Gastroesophageal sphincter (tissue), 4 donors: ENCODE measurements around the gene EPHX1. TPM values are rescaled to one million over a fixed set of nuclear protein-coding genes. Genes with fewer than 3 reads are reported as not detected.
A peak's percentile ranks its signal among the peaks of the same experiment; 100 is the strongest.

ENCODE experiments used
- ATAC-seq: fragments of 150-250 bp; one replicate; pipeline ENCODE4 v1.9.1; 2016; ENCODE audit warnings: mild to moderate bottlenecking, moderate library complexity
- H3K27ac ChIP-seq, 4 donors: fragments of 200-600 bp; sonication (generic) in 3 of 4; 1 replicate in 3 of 4; 2 replicates in 1 of 4; pipeline ENCODE4 v1.5.1; 2016 to 2019
- H3K27me3 ChIP-seq: fragments of 200-600 bp; sonication (generic); one replicate; pipeline ENCODE4 v1.5.1; 2019
- H3K36me3 ChIP-seq, 2 donors: fragments of 200-600 bp; sonication (generic); one replicate each; pipeline ENCODE4 v1.5.1; 2019; ENCODE audit warnings: control low read depth in 1 of 2
- H3K4me1 ChIP-seq, 3 donors: fragments of 200-600 bp; sonication (generic); 1 replicate in 2 of 3; 2 replicates in 1 of 3; pipeline ENCODE4 v1.5.1; 2016 to 2019; ENCODE audit warnings: control low read depth in 2 of 3
- H3K4me3 ChIP-seq, 2 donors: fragments of 200-600 bp; sonication (generic); one replicate each; pipeline ENCODE4 v1.5.1; 2019; ENCODE audit warnings: mild to moderate bottlenecking in 1 of 2, moderate library complexity in 1 of 2
- H3K9me3 ChIP-seq, 3 donors: fragments of 200-600 bp; sonication (generic); one replicate each; pipeline ENCODE4 v1.5.1; 2017 to 2019; ENCODE audit warnings: control low read depth in 2 of 3
- CTCF ChIP-seq, 4 experiments: fragments of 200-600 bp in 2 of 4; fragments of 450-650 bp in 2 of 4; sonication (generic) in 1 of 4; IDR thresholded peaks; one replicate each; pipeline ENCODE4 v1.5.1; 2017 to 2019; ENCODE audit warnings: antibody characterized with exemption in 4 of 4, mild to moderate bottlenecking in 2 of 4, moderate library complexity in 2 of 4
- EP300 ChIP-seq: sonication (generic); formaldehyde crosslinking; IDR thresholded peaks from one replicate; pipeline ENCODE4 v1.6.1; 2017; ENCODE audit warnings: antibody characterized with exemption, mild to moderate bottlenecking
- POLR2A ChIP-seq, 2 donors: fragments of 450-650 bp; IDR thresholded peaks; one replicate each; pipeline ENCODE4 v1.6.1; 2017; ENCODE audit warnings: antibody characterized with exemption in 2 of 2, mild to moderate bottlenecking in 2 of 2, moderate library complexity in 1 of 2
- POLR2AphosphoS5 ChIP-seq: sonication (generic); formaldehyde crosslinking; IDR thresholded peaks from one replicate; pipeline ENCODE4 v1.6.1; 2017; ENCODE audit warnings: antibody characterized with exemption
- WGBS, 2 donors: methylation state at CpG; one replicate each; pipeline ENCODE4 v1.1.5; 2018; ENCODE audit warnings: low coverage in 1 of 2; 5-methylcytosine and 5-hydroxymethylcytosine counted together
- total RNA-seq, 4 donors: library from RNA; depleted of rRNA; stranded (reverse); fragments of >200 nt; gene quantifications; one replicate each; pipeline ENCODE4 v1.1.0, GENCODE V29; 2016

The EPHX1 gene
- total RNA-seq, 4 donors from 2014 or later, result 74.0 to 133 (median 101) TPM

DNA sequence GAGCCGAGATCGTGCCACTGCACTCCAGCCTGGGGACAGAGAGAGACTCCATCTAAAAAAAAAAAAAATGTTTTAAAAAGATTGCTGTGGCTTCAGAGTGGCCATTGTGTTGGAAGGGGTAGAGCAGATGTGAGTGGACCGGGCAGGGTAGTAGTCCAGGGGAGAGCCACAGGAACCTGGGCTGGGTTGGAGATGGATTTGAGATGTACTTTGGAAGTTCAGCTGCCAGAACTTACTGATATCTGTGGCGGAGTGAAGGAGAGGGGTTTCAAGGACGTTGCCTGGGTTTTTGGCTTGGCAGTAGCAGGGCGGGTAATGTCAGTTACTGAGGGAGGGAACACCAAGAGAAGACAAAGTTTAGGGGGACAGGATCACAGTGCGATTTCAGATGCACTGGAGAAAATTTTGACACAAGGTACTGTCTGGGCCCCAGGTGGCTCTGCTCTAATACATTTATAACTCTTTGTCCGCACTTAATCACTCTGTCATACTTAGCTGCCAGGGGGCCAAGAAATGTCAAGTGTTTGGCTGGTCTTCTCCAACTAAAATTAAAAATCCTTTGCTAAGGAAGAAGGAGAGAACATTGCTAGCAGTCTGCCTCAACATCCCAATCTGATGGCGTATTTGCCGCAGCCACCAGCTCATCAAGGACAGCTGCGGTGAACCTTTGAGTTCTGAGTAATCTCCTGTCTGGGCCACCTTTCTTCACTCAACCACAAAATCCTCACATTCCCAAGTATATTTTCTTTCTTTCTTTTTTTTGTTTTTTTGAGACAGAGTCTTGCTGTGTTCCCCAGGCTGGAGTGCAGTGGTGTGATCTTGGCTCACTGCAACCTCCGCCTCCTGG is 9.6 kb downstream of the EPHX1 start:
- Histone ChIP-seq H3K36me3 (peaks cover 0 to 5% of the 10 kb centered on the region in 2 donors), H3K4me3 (no peak overlapping the region), H3K27me3 (no peaks in the 10 kb centered on the region), H3K4me1 (peaks cover 13 to 98% (median 39%) of the 10 kb centered on the region in 3 donors), H3K27ac (peak overlapping the region in 3 of 4 donors; percentile 59 to 72 (median 69)), H3K9me3 (no peaks in the 10 kb centered on the region)
- 59 to 75% methylated on average over 11 of the region's 12 CpGs for WGBS, 2 donors
- no peak for TF ChIP-seq POLR2A (IDR thresholded peaks at IDR 0.05)
- TF ChIP-seq POLR2AphosphoS5, result peak; percentile 8
- no peak for ATAC-seq

DNA sequence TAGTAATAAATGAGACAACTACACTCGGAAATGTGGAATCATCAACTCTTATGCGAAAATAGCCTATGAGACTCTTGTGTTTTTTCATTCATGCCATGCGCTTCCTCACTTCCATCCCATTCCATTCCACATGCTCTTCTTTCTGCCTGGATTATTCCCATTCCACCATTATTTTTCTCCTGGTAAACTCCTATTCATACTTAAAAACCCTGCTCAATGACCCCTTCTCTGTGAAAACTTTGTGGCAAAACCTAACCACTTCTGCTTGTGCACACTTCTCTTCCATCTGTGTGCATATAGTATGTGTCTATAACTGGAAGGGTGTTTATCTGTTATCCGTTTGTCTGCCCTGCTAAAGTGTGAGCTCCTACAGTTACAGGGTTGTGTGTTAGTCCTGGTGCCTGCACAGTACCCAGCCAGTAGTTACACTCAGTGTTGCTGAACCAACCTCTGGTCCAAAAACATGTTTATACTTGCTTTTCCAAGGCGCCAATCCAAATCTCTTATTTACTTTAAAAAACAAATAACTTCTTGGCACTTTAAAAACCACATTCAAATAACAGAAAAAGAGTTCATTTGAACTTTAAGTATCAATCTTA is 10.7 kb downstream of the EPHX1 start:
- Histone ChIP-seq H3K4me1 (peaks cover 17 to 98% (median 41%) of the 10 kb centered on the region in 3 donors), H3K27ac (peak overlapping the region in 3 of 4 donors; percentile 43 to 72 (median 69)), H3K4me3 (no peak overlapping the region), H3K36me3 (peaks cover 0 to 5% of the 10 kb centered on the region in 2 donors), H3K9me3 (no peaks in the 10 kb centered on the region), H3K27me3 (no peaks in the 10 kb centered on the region)
- no peak for ATAC-seq
- TF ChIP-seq CTCF (IDR thresholded peaks at IDR 0.05) (no peak), POLR2AphosphoS5 (peak; percentile 55)
- WGBS, 2 donors, result 62 to 73% methylated on average over 5 of the region's 5 CpGs

GRCh38 chr1:225822655-225823403 is 12.9 kb downstream of the EPHX1 start:
- ATAC-seq, result peak; percentile 22
- H3K9me3 ChIP-seq, result no peaks in the 10 kb centered on the region
- WGBS, 2 donors, result 81% methylated on average over 9 to 11 of the region's 12 CpGs
- TF ChIP-seq CTCF (IDR thresholded peaks at IDR 0.05) (no peak), POLR2AphosphoS5 (peak; percentile 19), EP300 (no peak)
- H3K36me3 ChIP-seq, result peaks cover 0 to 5% of the 10 kb centered on the region in 2 donors
- peaks cover 7 to 92% (median 31%) of the 10 kb centered on the region in 3 donors for H3K4me1 ChIP-seq
- H3K27me3 ChIP-seq, result no peaks in the 10 kb centered on the region
- peak overlapping the region in 2 of 4 donors; percentile 17 to 48 for H3K27ac ChIP-seq
- no peak overlapping the region for H3K4me3 ChIP-seq

DNA sequence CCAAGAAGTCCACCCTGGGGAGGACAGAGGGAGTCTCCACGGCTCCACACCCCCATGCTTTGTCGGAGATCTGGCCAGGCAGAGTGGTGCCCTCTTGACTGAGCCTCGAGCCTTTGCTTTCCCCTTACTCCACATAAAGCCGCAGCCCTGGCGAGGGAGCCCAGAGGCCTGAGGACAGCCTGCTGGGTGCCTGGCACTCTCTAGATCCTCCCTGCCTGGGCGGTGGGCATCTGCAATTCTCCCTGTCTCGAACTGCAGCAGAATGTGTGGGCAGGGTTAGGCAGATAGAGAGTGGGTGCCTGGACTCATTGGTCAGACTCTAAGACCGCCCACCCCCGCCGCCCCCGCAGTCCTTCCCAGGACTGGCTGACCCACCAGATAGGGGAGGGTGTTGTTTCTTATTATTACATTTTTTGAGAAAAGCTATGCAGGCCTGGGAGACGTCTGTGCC is 13.9 kb downstream of the EPHX1 start:
- Histone ChIP-seq H3K4me3 (no peak overlapping the region), H3K36me3 (peaks cover 0 to 9% of the 10 kb centered on the region in 2 donors), H3K4me1 (peaks cover 4 to 82% (median 24%) of the 10 kb centered on the region in 3 donors), H3K9me3 (no peaks in the 10 kb centered on the region), H3K27ac (peak overlapping the region in 1 of 4 donors; percentile 48), H3K27me3 (no peaks in the 10 kb centered on the region)
- WGBS, 2 donors, result 71 to 100% methylated on average over 1 of the region's 12 CpGs
- ATAC-seq, result no peak
- no peak for TF ChIP-seq CTCF (IDR thresholded peaks at IDR 0.05)
- TF ChIP-seq POLR2A (IDR thresholded peaks at IDR 0.05), result no peak
- TF ChIP-seq EP300, result no peak
- no peak for TF ChIP-seq POLR2AphosphoS5

DNA sequence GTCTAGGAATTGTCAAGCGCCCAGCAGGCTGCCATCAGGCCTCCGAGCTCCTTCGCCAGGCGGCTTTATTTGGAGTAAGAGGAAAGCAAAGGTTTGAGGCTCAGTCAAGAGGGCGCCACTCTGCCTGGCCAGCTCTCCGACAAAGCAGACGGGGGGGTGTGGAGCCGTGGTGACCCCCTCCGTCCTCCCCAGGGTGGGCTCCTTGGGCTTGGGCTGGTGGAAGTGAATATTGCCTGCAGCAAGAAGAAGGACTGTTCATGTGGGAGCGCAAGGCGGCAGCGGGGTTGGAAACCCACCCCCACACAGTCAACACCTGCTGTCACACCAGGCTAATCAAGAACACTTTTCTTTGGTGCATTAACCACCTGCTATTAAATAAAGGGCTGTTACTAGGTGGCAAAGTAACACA is 14.6 kb downstream of the EPHX1 start:
- no peaks in the 10 kb centered on the region for H3K9me3 ChIP-seq
- no peaks in the 10 kb centered on the region for H3K27me3 ChIP-seq
- ATAC-seq, result no peak
- 72 to 90% methylated on average over 6 to 7 of the region's 12 CpGs for WGBS, 2 donors
- peaks cover 0 to 16% of the 10 kb centered on the region in 2 donors for H3K36me3 ChIP-seq
- no peak overlapping the region for H3K27ac ChIP-seq
- H3K4me3 ChIP-seq, result no peak overlapping the region
- no peak for TF ChIP-seq POLR2A (IDR thresholded peaks at IDR 0.05)
- no peak for TF ChIP-seq CTCF (IDR thresholded peaks at IDR 0.05)
- no peak for TF ChIP-seq EP300
- TF ChIP-seq POLR2AphosphoS5, result no peak
- H3K4me1 ChIP-seq, result peaks cover 4 to 77% (median 24%) of the 10 kb centered on the region in 3 donors
